Spleen (tissue), 11 donors: ENCODE measurements around the gene MRPS24. TPM values are rescaled to one million over a fixed set of nuclear protein-coding genes. Genes with fewer than 3 reads are reported as not detected.

Experiments
- DNase-seq: peaks from one replicate; pipeline ENCODE4 v3.0.0-alpha.2; 2020
- H3K27ac ChIP-seq, 8 donors: fragments of 200-600 bp; sonication (generic) in 7 of 8; 1 replicate in 4 of 8; 2 replicates in 4 of 8; pipeline versions ENCODE4 v1.5.0 to v1.8.0; 2016 to 2021; ENCODE audit warnings: inconsistent platforms in 4 of 8, mild to moderate bottlenecking in 4 of 8, moderate library complexity in 1 of 8
- H3K27me3 ChIP-seq, 7 donors: fragments of 200-600 bp; sonication (generic) in 6 of 7; replicated peaks in 1 of 7; 1 replicate in 4 of 7; 2 replicates in 3 of 7; pipeline versions ENCODE4 v1.5.0 to v1.8.0; 2016 to 2021; ENCODE audit warnings: inconsistent platforms in 3 of 7, mild to moderate bottlenecking in 1 of 7
- H3K36me3 ChIP-seq, 6 donors: fragments of 200-600 bp; sonication (generic) in 5 of 6; 1 replicate in 4 of 6; 2 replicates in 2 of 6; pipeline versions ENCODE4 v1.5.0 to v1.8.0; 2016 to 2021; ENCODE audit warnings: inconsistent platforms in 2 of 6
- H3K4me1 ChIP-seq, 6 donors: fragments of 200-600 bp; sonication (generic) in 5 of 6; 1 replicate in 3 of 6; 2 replicates in 3 of 6; pipeline versions ENCODE4 v1.5.0 to v1.8.0; 2016 to 2021; ENCODE audit warnings: inconsistent platforms in 3 of 6
- H3K4me3 ChIP-seq, 8 donors: fragments of 200-600 bp; sonication (generic) in 7 of 8; 1 replicate in 4 of 8; 2 replicates in 4 of 8; pipeline versions ENCODE4 v1.5.0 to v1.8.0; 2016 to 2021; ENCODE audit warnings: inconsistent platforms in 4 of 8, mild to moderate bottlenecking in 4 of 8, moderate library complexity in 2 of 8
- H3K9me3 ChIP-seq, 8 donors: fragments of 200-600 bp; sonication (generic) in 7 of 8; 1 replicate in 4 of 8; 2 replicates in 4 of 8; pipeline versions ENCODE4 v1.5.0 to v1.8.0; 2016 to 2021; ENCODE audit warnings: inconsistent platforms in 4 of 8
- POLR2A ChIP-seq, 3 donors: fragments of 450-650 bp; IDR thresholded peaks; one replicate each; pipeline ENCODE4 v1.5.1; 2017; ENCODE audit warnings: antibody characterized with exemption in 3 of 3, mild to moderate bottlenecking in 1 of 3
- POLR2AphosphoS5 ChIP-seq, 3 donors: sonication (generic); formaldehyde crosslinking; IDR thresholded peaks; one replicate each; pipeline ENCODE4 v1.5.1; 2017; ENCODE audit warnings: antibody characterized with exemption in 3 of 3
- WGBS, 5 donors: extraction: QIAGEN DNeasy Blood & Tissue Kit in 3 of 5; methylation state at CpG; one replicate each; pipeline versions ENCODE4 v1.1.5 to v1.1.7; 2013 to 2018; 5-methylcytosine and 5-hydroxymethylcytosine counted together
- intact Hi-C: fragments of 100-400 bp; cut with DNase I; formaldehyde crosslinking; loops from one replicate; pipeline ENCODE4 v1.15.0; 2023; ENCODE audit warnings: low total_unique reads
- polyA plus RNA-seq, 3 donors: library from polyadenylated mRNA; stranded (reverse); fragments of 200-250 nt; gene quantifications; one replicate each; pipeline ENCODE4 v1.2.1, GENCODE V29; 2013
- total RNA-seq, 7 donors: library from RNA; depleted of rRNA in 3 of 7; stranded (reverse); fragments of >200 nt in 3 of 7; fragmentation: NEBNext Ultra II Directional in 4 of 7; extraction: Animal tissue kit (Norgen Biotek cat#: 25700) in 4 of 7; gene quantifications; one replicate each; pipeline versions ENCODE4 v1.1.0 to v1.2.1, GENCODE V29; 2016 to 2021
- TF ChIP-seq, protein P1 (sequence below), 11 experiments: fragments of 200-600 bp in 7 of 11; fragments of 450-650 bp in 4 of 11; sonication (generic) in 4 of 11; IDR thresholded peaks in 8 of 11; conservative IDR thresholded peaks in 3 of 11; 1 replicate in 7 of 11; 2 replicates in 4 of 11; pipeline versions ENCODE4 v1.4.0 to v1.8.0; 2016 to 2021; ENCODE audit warnings: antibody characterized with exemption in 11 of 11, inconsistent platforms in 4 of 11, mild to moderate bottlenecking in 1 of 11
- donor health status: healthy with polysubstance abuse.
- donor health status: DM: no; HTN: no; CAD: no; lungs with moderate emphysema.
- donor health status: DM: no; HTN: no; CAD: no.
- donor health status: Bipolar disorder and iron deficiency.
- donor health status: healthy.
- donor health status: DM: no; HTN: no; CAD: no.
- donor health status: DM: yes; HTN: yes; CAD: no.

MRPS24 gene
- total and polyA plus RNA-seq, 10 donors, result 40.7 to 121 (median 69.8) TPM

- Histone ChIP-seq H3K4me3 (no peak overlapping the region), H3K27ac (peak overlapping the region in 1 of 8 donors; percentile 11), H3K36me3 (peaks cover 0 to 39% (median 33%) of the 10 kb centered on the region in 6 donors), H3K4me1 (peaks cover 5 to 42% (median 19%) of the 10 kb centered on the region in 6 donors), H3K9me3 (no peaks in the 10 kb centered on the region), H3K27me3 (no peaks in the 10 kb centered on the region)
- no peak for DNase-seq
- TF ChIP-seq, protein P1, sequence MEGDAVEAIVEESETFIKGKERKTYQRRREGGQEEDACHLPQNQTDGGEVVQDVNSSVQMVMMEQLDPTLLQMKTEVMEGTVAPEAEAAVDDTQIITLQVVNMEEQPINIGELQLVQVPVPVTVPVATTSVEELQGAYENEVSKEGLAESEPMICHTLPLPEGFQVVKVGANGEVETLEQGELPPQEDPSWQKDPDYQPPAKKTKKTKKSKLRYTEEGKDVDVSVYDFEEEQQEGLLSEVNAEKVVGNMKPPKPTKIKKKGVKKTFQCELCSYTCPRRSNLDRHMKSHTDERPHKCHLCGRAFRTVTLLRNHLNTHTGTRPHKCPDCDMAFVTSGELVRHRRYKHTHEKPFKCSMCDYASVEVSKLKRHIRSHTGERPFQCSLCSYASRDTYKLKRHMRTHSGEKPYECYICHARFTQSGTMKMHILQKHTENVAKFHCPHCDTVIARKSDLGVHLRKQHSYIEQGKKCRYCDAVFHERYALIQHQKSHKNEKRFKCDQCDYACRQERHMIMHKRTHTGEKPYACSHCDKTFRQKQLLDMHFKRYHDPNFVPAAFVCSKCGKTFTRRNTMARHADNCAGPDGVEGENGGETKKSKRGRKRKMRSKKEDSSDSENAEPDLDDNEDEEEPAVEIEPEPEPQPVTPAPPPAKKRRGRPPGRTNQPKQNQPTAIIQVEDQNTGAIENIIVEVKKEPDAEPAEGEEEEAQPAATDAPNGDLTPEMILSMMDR (IDR thresholded peaks at IDR 0.05 in 8 of 11, conservative IDR thresholded peaks at IDR 0.05 in 3 of 11), result no peak
- TF ChIP-seq POLR2A (IDR thresholded peaks at IDR 0.05) (no peak), POLR2AphosphoS5 (IDR thresholded peaks at IDR 0.05) (no peak)
- WGBS, 5 donors, result 84 to 88% (median 86%) methylated on average over 5 of the region's 5 CpGs
- intact Hi-C loops, result no loop called here
These were observed 4.0 kb upstream of the MRPS24 start for GRCh38 chr7:43873300-43873699.

DNA sequence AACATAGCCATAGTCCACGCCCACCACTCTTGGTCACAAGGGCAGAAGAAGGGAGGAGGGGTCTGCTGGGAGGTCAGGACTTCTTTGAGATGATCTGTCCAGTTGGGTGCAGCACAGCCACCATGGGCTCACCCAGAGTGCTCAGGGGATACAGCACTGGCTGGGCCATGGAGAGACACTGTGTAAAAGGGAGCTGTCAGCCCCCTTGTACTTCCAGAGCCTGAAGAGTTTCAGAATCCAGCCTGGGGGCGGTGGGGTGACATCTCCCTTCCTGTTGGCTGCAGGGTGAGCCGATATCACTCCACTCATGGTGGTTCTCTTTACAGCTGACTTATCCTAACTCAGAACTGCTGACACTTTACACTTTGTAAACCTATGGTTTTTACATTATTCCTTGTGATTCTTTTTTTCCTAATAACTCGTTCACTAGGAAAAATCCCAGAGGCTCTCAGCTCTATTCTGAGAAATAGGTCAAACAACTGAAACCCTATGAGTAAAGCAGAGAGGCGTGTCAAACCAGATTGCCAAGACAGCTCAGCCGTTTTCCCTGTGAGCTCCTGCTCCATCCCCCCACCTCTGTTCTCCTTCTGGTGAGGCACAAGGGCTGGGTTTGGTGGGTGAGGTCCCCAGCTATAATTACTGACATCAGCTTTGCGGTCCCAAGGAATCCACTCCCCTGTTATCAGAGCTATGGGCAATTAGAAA lies 3.2 kb upstream of the MRPS24 start:
- Histone ChIP-seq H3K27me3 (no peaks in the 10 kb centered on the region), H3K36me3 (peaks cover 0 to 36% (median 28%) of the 10 kb centered on the region in 6 donors), H3K27ac (peak overlapping the region in 1 of 8 donors; percentile 11), H3K9me3 (no peaks in the 10 kb centered on the region), H3K4me3 (no peak overlapping the region), H3K4me1 (peaks cover 9 to 43% (median 22%) of the 10 kb centered on the region in 6 donors)
- WGBS, 5 donors, result 57 to 72% (median 63%) methylated on average over 7 of the region's 7 CpGs
- intact Hi-C loops, result no loop called here
- TF ChIP-seq POLR2AphosphoS5 (IDR thresholded peaks at IDR 0.05) (no peak), POLR2A (IDR thresholded peaks at IDR 0.05) (no peak)
- TF ChIP-seq, protein P1 (IDR thresholded peaks at IDR 0.05 in 8 of 11, conservative IDR thresholded peaks at IDR 0.05 in 3 of 11), result no peak
- peak; percentile 64 for DNase-seq

GRCh38 chr7:43871064-43871463 lies 1.7 kb upstream of the MRPS24 start:
- peaks cover 0 to 36% (median 24%) of the 10 kb centered on the region in 6 donors for H3K36me3 ChIP-seq
- H3K4me3 ChIP-seq, result no peak overlapping the region
- TF ChIP-seq POLR2AphosphoS5 (IDR thresholded peaks at IDR 0.05), result no peak
- TF ChIP-seq, protein P1 (IDR thresholded peaks at IDR 0.05 in 8 of 11, conservative IDR thresholded peaks at IDR 0.05 in 3 of 11), result no peak
- no peak for TF ChIP-seq POLR2A (IDR thresholded peaks at IDR 0.05)
- WGBS, 5 donors, result 84 to 95% (median 87%) methylated on average over 3 of the region's 3 CpGs
- H3K27ac ChIP-seq, result no peak overlapping the region
- peaks cover 9 to 36% (median 22%) of the 10 kb centered on the region in 6 donors for H3K4me1 ChIP-seq
- H3K9me3 ChIP-seq, result no peaks in the 10 kb centered on the region
- peak; percentile 34 for DNase-seq
- intact Hi-C loops, result no loop called here
- no peaks in the 10 kb centered on the region for H3K27me3 ChIP-seq

- WGBS, 5 donors, result 74 to 82% (median 78%) methylated on average over 4 of the region's 4 CpGs
- Histone ChIP-seq H3K4me1 (peaks cover 9 to 33% (median 22%) of the 10 kb centered on the region in 6 donors), H3K27me3 (no peaks in the 10 kb centered on the region), H3K9me3 (no peaks in the 10 kb centered on the region), H3K4me3 (peak overlapping the region in 1 of 8 donors; percentile 79), H3K36me3 (peaks cover 0 to 36% (median 23%) of the 10 kb centered on the region in 6 donors), H3K27ac (peak overlapping the region in 5 of 8 donors; percentile 79 to 90 (median 85))
- TF ChIP-seq, protein P1 (IDR thresholded peaks at IDR 0.05 in 8 of 11, conservative IDR thresholded peaks at IDR 0.05 in 3 of 11), result no peak
- no peak for TF ChIP-seq POLR2A (IDR thresholded peaks at IDR 0.05)
- no peak for TF ChIP-seq POLR2AphosphoS5 (IDR thresholded peaks at IDR 0.05)
- intact Hi-C loops, result no loop called here
- DNase-seq, result no peak
These were observed 999 bp upstream of the MRPS24 start for GRCh38 chr7:43870316-43870715.
